Stomach (tissue), 4 donors: Measurements from ENCODE around the gene EXOSC7.

Experiments
- EP300 ChIP-seq: sonication (generic); formaldehyde crosslinking; IDR thresholded peaks from one replicate; pipeline ENCODE4 v1.6.1; 2017; ENCODE audit warnings: antibody characterized with exemption
- POLR2A ChIP-seq, 4 donors: fragments of 450-650 bp; IDR thresholded peaks; one replicate each; pipeline ENCODE4 v1.6.1; 2016; ENCODE audit warnings: antibody characterized with exemption in 4 of 4, control low read depth in 2 of 4, mild to moderate bottlenecking in 1 of 4, moderate library complexity in 1 of 4
- POLR2AphosphoS5 ChIP-seq, 3 donors: sonication (generic); formaldehyde crosslinking; IDR thresholded peaks; one replicate each; pipeline ENCODE4 v1.6.1; 2016; ENCODE audit warnings: antibody characterized with exemption in 3 of 3
- TF ChIP-seq, protein P1 (sequence below), 7 experiments: fragments of 450-650 bp in 4 of 7; fragments of 200-600 bp in 3 of 7; sonication (generic) in 3 of 7; IDR thresholded peaks; one replicate each; pipeline ENCODE4 v1.5.1; 2016 to 2019; ENCODE audit warnings: antibody characterized with exemption in 7 of 7, control low read depth in 2 of 7, mild to moderate bottlenecking in 1 of 7

DNA sequence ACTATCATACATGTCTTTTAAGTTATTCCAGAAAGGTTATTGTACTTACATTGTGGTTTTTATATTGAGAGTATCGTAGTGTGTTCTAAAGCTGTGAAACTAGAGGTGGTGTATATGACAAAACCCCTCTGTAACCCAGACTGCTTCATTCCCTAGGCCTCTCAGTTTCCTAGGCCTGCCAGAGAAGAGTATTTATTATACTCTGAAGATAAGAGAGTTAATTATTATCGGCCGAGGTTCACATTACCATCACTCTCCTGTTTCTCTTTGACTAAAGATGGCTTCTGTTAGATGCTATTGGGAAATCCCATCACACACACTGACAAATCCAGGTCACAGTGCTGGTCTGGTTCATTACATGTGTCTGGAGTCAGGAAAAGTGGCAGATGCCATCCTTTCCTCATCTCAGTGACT, 20.5 kb downstream of the EXOSC7 start:
- TF ChIP-seq, protein P1, sequence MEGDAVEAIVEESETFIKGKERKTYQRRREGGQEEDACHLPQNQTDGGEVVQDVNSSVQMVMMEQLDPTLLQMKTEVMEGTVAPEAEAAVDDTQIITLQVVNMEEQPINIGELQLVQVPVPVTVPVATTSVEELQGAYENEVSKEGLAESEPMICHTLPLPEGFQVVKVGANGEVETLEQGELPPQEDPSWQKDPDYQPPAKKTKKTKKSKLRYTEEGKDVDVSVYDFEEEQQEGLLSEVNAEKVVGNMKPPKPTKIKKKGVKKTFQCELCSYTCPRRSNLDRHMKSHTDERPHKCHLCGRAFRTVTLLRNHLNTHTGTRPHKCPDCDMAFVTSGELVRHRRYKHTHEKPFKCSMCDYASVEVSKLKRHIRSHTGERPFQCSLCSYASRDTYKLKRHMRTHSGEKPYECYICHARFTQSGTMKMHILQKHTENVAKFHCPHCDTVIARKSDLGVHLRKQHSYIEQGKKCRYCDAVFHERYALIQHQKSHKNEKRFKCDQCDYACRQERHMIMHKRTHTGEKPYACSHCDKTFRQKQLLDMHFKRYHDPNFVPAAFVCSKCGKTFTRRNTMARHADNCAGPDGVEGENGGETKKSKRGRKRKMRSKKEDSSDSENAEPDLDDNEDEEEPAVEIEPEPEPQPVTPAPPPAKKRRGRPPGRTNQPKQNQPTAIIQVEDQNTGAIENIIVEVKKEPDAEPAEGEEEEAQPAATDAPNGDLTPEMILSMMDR (IDR thresholded peaks at IDR 0.05) = no peak
- TF ChIP-seq POLR2A (IDR thresholded peaks at IDR 0.05) (no peak), EP300 (no peak), POLR2AphosphoS5 (IDR thresholded peaks at IDR 0.05) (no peak)
